Mucosa of stomach (tissue), 1 donor: ENCODE measurements around the gene IKZF1.

Experiments
- H3K27me3 ChIP-seq: one replicate; pipeline ENCODE4 v1.7.0; 2013; ENCODE audit warnings: mild to moderate bottlenecking, low read length; ENCODE audit not compliant: control insufficient read depth, insufficient read depth
- H3K36me3 ChIP-seq: one replicate; pipeline ENCODE4 v1.7.0; 2013; ENCODE audit warnings: low read length; ENCODE audit not compliant: control insufficient read depth, insufficient read depth
- H3K4me1 ChIP-seq: one replicate; pipeline ENCODE4 v1.7.0; 2013; ENCODE audit warnings: mild to moderate bottlenecking, low read length; ENCODE audit not compliant: control insufficient read depth, insufficient read depth
- H3K4me3 ChIP-seq: one replicate; pipeline ENCODE4 v1.7.0; 2013; ENCODE audit warnings: low read length
- H3K9ac ChIP-seq: one replicate; pipeline ENCODE4 v1.7.0; 2013; ENCODE audit warnings: mild to moderate bottlenecking, low read length, moderate library complexity
- H3K9me3 ChIP-seq: one replicate; pipeline ENCODE4 v1.7.0; 2013; ENCODE audit warnings: mild to moderate bottlenecking, low read length, moderate library complexity; ENCODE audit not compliant: control insufficient read depth
- donor health status: Pancreatic carcinoma.

The IKZF1 gene

DNA sequence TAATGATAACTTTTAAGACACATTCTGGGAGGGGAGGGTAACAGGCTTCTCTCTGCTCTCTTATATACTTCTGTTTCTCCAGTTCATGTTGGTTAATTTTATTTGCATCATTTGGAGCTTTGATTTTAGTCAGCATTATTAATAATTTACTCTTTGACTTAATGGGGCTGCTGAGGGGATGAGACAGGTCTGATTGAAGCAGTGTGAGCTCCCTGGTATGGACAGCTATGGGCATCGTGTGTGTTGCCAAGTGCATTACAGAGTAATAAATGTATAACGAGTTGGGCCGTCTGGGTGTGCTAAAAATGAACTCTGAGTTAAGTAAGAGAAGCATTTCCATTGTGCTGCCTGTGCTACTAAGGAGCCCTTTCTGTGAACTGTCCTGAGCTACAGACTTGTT is 31.7 kb upstream of the IKZF1 start:
- no peak overlapping the region for H3K9ac ChIP-seq
- H3K9me3 ChIP-seq: no peaks in the 10 kb centered on the region
- no peaks in the 10 kb centered on the region for H3K27me3 ChIP-seq
- no peaks in the 10 kb centered on the region for H3K36me3 ChIP-seq
- no peaks in the 10 kb centered on the region for H3K4me1 ChIP-seq
- H3K4me3 ChIP-seq: no peak overlapping the region

DNA sequence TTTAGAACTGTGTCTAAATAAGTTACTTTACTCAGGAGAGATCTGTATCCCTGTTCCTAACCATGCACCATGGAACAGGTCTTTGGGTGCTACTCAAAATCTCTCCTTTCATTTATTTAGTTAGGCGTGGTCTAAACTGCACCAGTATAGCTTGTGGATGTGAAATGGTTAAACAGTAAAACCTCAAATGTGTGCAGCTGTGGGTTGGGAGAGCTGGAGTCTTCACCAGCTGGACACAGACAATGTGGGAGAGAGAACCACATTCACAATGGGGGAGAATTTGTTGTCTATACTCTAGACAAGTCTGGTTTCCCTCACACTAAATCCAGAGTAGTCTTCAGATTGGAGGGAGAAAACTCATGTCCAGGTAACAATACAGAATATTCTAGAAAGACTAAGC is 31.2 kb upstream of the IKZF1 start:
- no peaks in the 10 kb centered on the region for H3K4me1 ChIP-seq
- no peak overlapping the region for H3K4me3 ChIP-seq
- H3K9ac ChIP-seq: no peak overlapping the region
- H3K27me3 ChIP-seq: no peaks in the 10 kb centered on the region
- no peaks in the 10 kb centered on the region for H3K36me3 ChIP-seq
- no peaks in the 10 kb centered on the region for H3K9me3 ChIP-seq

DNA sequence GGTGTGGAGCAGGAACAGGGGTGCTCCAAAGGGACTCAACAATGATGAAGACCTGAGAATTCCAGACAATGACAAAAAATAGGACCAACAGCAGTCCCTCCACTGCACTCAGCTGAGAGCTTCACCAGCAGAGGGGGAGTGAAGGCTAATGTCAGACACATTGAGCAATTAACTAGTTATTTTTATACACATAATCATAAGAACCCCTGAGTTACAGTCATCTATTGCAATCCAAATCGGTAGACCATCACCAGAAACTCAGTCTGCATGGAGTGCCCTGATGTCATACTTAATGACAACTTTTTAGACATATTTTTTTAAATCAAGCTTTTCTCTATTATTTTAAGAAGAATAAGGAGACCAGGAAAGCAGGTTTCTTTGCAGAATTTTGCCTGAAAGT is 30.6 kb upstream of the IKZF1 start:
- Histone ChIP-seq H3K4me1 (no peaks in the 10 kb centered on the region), H3K9ac (no peak overlapping the region), H3K9me3 (no peaks in the 10 kb centered on the region), H3K36me3 (no peaks in the 10 kb centered on the region), H3K27me3 (no peaks in the 10 kb centered on the region), H3K4me3 (no peak overlapping the region)

DNA sequence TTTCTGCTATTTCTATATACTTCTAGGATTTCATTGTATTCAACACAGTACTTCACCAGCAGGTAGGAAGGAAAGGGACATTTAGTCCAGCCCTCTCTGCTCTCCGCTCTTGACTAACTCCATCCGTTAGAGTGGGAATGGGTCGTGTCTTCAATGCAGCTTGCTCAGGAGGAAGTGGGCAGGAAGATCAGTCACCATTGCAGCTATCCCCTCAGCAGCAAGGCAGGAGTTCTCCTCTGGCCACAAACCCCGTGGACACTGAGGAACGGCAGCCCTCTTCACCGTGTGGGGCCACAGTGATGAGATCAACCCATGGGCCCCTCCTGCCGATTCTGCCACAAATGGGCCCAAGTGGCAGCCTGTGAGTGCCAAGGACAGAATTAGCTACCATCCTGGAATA is 30.2 kb upstream of the IKZF1 start:
- H3K9ac ChIP-seq: no peak overlapping the region

DNA sequence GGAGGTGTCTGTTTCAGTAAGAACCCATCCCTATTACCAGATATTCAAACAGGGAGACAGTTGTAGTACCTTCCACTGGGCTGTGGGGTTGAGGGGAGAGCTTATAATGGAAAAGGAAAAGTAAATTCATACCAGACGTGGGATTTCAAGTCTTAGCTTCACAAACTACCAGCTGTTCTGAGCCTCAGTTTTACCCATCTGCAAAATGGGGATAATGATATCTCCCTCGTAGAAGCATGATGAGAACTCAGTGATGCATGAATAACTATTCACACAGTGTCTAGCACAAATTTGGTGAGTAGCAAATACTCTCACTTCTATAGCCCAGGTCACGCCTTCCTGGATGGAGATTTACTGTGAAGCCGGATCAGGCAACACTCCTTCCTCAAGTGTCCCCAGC is 29.1 kb upstream of the IKZF1 start:
- Histone ChIP-seq H3K36me3 (no peaks in the 10 kb centered on the region), H3K27me3 (no peaks in the 10 kb centered on the region), H3K9ac (no peak overlapping the region), H3K4me1 (no peaks in the 10 kb centered on the region), H3K9me3 (no peaks in the 10 kb centered on the region), H3K4me3 (no peak overlapping the region)

More for the DNA sequence above, 30.2 kb upstream of the IKZF1 start:
- Histone ChIP-seq H3K4me3 (no peak overlapping the region), H3K9me3 (no peaks in the 10 kb centered on the region), H3K27me3 (no peaks in the 10 kb centered on the region), H3K4me1 (no peaks in the 10 kb centered on the region), H3K36me3 (no peaks in the 10 kb centered on the region)

DNA sequence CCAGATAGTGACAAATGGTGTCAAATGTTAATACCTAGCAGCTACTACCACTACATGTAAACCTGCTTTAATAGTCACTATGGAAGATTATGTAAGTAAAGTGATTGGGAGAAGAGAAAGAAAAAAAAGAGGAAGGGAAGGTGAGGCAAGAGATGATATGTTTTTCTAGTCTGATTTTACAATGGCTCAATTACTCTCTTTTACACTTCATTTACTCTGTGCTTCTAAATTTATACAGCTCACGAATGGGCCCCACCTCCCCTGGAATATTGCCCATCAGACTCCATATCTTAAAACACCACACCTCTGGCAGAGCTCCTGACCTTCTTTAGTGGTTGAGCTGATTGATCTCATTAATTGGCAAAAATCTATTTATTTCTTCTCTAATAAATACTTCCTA is 28.0 kb upstream of the IKZF1 start:
- H3K4me3 ChIP-seq: no peak overlapping the region
- no peaks in the 10 kb centered on the region for H3K36me3 ChIP-seq
- H3K27me3 ChIP-seq: no peaks in the 10 kb centered on the region
- no peaks in the 10 kb centered on the region for H3K9me3 ChIP-seq
- H3K4me1 ChIP-seq: no peaks in the 10 kb centered on the region
- H3K9ac ChIP-seq: no peak overlapping the region

DNA sequence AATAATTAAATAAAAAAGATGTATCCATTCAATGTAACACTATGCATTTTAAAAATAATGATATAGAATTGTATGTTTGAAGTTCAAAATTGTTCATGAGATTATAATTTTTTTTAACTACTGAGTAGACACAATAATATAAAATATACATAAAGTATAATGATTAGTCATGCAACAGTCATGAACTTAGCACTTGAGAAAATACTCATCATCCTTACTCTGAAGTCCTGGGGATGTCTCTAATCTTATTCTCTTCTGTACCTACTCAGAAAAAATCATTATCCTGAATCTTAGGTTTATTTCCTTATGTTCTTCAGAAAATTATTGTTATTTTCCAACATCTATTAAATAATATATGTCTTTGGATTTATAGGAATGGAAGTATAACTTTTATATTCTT is 26.4 kb upstream of the IKZF1 start:
- no peaks in the 10 kb centered on the region for H3K36me3 ChIP-seq
- no peak overlapping the region for H3K4me3 ChIP-seq
- no peaks in the 10 kb centered on the region for H3K9me3 ChIP-seq
- no peaks in the 10 kb centered on the region for H3K4me1 ChIP-seq
- H3K9ac ChIP-seq: no peak overlapping the region
- no peaks in the 10 kb centered on the region for H3K27me3 ChIP-seq

DNA sequence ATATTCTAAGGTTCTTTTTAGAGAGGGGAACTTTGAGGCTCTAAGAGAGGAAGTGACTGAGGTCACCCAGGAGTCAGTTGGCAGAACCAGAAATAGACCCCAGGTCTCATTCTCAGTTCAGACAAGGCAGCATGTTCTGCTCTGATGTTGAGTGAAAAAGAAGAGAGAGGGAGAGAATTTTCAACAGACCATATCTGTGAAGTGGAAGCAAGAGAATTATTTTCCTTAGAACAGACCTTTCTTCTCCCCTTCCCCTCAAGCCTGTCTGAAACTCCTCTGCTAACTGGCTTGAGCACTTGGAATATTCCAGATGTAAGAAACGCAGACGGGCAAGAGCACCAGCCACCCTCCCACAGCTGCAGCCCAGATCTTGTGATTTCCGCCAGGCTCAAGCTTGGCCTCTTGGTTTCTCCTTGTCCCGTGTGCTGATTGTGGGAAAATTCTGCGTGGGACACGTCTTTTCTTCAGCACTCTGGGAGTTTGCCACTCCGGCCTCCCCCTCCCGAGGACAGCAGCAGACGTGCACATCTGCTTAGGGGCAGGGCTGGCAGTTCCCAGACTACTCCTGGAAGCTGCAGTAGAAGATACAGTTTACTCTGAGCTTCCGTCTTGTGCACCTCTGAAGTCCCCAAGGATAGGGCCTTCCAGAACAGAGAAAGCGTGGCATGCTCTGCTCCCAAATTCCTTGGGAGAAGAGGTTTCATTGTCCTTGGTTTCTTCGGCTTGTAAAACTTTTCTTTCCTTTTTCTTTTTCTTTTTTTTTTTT is 22.7 kb upstream of the IKZF1 start:
- no peaks in the 10 kb centered on the region for H3K27me3 ChIP-seq
- H3K4me1 ChIP-seq: no peaks in the 10 kb centered on the region
- no peak overlapping the region for H3K9ac ChIP-seq
- H3K9me3 ChIP-seq: no peaks in the 10 kb centered on the region
- H3K36me3 ChIP-seq: no peaks in the 10 kb centered on the region
- H3K4me3 ChIP-seq: no peak overlapping the region

DNA sequence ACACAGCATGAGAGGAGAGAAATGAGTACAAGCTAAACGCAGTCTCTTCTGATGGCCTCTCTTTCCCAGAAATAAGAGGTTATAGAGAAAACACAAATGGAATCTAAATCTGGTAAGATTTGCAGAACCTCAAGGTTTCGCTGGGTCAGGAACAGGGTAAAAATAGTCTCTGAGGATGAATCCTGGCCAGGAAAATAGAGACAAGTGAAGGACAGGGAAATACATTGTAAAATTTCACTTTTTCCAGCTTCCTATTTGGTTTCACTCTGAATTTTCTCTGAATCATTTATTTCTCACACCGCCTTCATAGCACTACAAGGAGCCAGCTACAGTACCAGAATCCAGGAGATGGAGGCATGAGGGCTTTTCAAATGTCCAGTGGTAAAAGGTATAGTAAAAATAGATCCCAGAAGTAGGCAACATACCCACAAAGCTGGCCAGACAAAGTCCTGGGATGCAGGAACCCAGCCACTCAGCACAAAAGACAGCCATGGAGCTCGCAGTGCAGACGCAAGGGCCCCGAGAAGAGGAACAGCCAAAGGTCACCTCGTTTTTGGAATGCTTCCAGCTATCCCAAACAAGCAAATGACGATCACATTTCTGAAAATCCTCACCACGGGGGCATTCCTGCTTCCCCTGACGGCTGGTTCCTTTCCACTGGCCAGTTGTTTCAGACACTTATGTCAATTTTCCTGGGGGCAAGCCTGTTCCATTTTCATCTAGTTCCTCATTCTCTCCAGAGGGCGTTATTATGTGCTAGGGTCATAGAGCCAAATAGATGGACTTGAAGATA is 21.5 kb upstream of the IKZF1 start:
- Histone ChIP-seq H3K27me3 (no peaks in the 10 kb centered on the region), H3K36me3 (no peaks in the 10 kb centered on the region), H3K4me1 (no peaks in the 10 kb centered on the region), H3K9me3 (no peaks in the 10 kb centered on the region), H3K9ac (no peak overlapping the region), H3K4me3 (no peak overlapping the region)

DNA sequence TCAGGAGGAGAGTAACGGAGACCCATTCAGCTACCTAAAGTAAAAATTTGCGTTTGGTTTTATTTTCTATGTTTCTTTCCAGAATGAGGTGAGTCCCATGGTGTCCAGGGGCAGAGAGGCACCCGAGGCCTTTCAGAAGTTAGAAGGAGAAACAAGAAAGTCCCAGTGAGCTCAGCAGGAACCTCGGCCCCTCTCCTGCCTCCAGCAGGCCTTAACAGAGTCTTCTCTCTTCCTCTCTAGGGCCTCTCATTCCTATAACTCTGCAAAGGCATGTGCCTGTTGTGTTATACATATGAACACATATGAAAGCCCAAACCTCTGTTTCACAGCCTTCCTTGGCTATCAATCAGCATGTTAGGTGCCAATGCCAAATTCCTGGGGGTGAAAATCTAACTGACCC is 20.8 kb upstream of the IKZF1 start:
- no peak overlapping the region for H3K9ac ChIP-seq
- no peaks in the 10 kb centered on the region for H3K4me1 ChIP-seq
- no peaks in the 10 kb centered on the region for H3K36me3 ChIP-seq
- no peaks in the 10 kb centered on the region for H3K27me3 ChIP-seq
- H3K4me3 ChIP-seq: no peak overlapping the region
- no peaks in the 10 kb centered on the region for H3K9me3 ChIP-seq

DNA sequence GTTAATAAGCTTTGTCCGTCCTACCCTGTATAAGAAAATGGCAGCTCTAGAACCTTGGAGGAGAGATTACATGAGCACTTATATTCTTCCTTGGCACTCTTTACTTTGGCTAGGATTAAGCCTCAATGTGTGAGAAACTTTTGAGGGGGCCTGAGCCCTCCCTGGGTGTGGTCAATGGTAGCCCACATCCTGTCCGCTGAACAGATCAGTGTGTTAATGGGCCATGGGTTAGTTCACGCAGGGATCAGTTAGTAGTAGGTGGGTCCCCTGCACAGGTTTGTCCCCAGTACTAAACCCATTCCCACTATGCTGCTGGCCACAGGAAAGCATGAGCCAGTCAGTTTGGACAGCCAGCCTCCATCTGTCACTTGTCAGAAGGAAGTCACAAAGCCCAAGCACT is 20.2 kb upstream of the IKZF1 start:
- Histone ChIP-seq H3K9me3 (no peaks in the 10 kb centered on the region), H3K27me3 (no peaks in the 10 kb centered on the region), H3K4me1 (no peaks in the 10 kb centered on the region), H3K36me3 (no peaks in the 10 kb centered on the region), H3K9ac (no peak overlapping the region), H3K4me3 (no peak overlapping the region)

DNA sequence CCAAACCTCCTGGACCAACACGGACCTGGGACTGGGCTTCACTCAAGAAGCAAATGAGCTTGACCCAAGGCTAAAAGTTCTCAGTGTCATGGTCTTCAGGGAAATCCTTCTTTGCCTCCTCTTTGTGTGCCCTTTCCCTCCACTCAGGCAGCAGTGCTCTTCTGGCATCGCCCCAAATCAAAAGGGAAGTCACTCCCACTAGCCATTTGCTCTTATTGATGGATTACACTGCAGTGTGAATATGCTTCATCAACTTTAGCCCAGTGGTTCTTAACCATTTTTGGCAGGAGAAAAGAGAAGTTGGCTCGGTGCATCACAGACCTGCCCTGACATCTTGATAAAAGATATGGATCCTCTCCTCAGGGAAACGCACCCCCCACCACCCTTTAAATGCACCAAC is 19.2 kb upstream of the IKZF1 start:
- Histone ChIP-seq H3K9me3 (no peaks in the 10 kb centered on the region), H3K4me1 (no peaks in the 10 kb centered on the region), H3K4me3 (no peak overlapping the region), H3K9ac (no peak overlapping the region), H3K36me3 (no peaks in the 10 kb centered on the region), H3K27me3 (no peaks in the 10 kb centered on the region)
